ENCODE data around the gene MCTP1.

The MCTP1 gene

GRCh38 chr5:94682814-94683520 lies 601.9 kb downstream of the MCTP1 start:
- DNase-seq: no peak

GRCh38 chr5:94675965-94676618 lies 608.8 kb downstream of the MCTP1 start:
- no peak for DNase-seq

GRCh38 chr5:94674490-94675382 lies 610.2 kb downstream of the MCTP1 start:
- DNase-seq: no peak

GRCh38 chr5:94672746-94673145 lies 612.1 kb downstream of the MCTP1 start:
- no peak for DNase-seq

- DNase-seq: no peak
Measured at GRCh38 chr5:94670726-94671125, 614.2 kb downstream of the MCTP1 start.

- no peak for DNase-seq
Measured at GRCh38 chr5:94667937-94668336, 617.0 kb downstream of the MCTP1 start.

GRCh38 chr5:94661086-94661485 lies 623.8 kb downstream of the MCTP1 start:
- DNase-seq: no peak

- no peak for DNase-seq
Measured at GRCh38 chr5:94660506-94660905, 624.4 kb downstream of the MCTP1 start.

GRCh38 chr5:94658272-94658671 lies 626.6 kb downstream of the MCTP1 start:
- no peak for DNase-seq
